Kidney (tissue), 14 donors: ENCODE data around the gene TEX44. TPM values are rescaled to one million over a fixed set of nuclear protein-coding genes. Genes with fewer than 3 reads are reported as not detected.
A peak's percentile ranks its signal among the peaks of the same experiment; 100 is the strongest.

ENCODE experiments used
- DNase-seq, 5 donors: peaks; one replicate each; pipeline ENCODE4 v3.0.0-alpha.2; 2013 to 2020
- FAIRE-seq: peaks from 2 replicates; lab custom pipeline; 2012; peaks lifted over from hg19 to GRCh38; lab: Jason Lieb, UNC
- H3K27ac ChIP-seq, 2 donors: one replicate each; pipeline ENCODE4 v1.7.0; 2013; ENCODE audit warnings: low read depth in 2 of 2, low read length in 2 of 2, inconsistent platforms in 1 of 2
- H3K27me3 ChIP-seq: one replicate; pipeline ENCODE4 v1.7.1; 2013; ENCODE audit warnings: low read length, inconsistent platforms; ENCODE audit not compliant: control insufficient read depth, insufficient read depth
- H3K36me3 ChIP-seq, 3 donors: one replicate each; pipeline versions ENCODE4 v1.7.0 to v1.7.1; 2013; ENCODE audit warnings: low read length in 3 of 3, control low read depth in 1 of 3, inconsistent platforms in 1 of 3; ENCODE audit not compliant: insufficient read depth in 3 of 3, control insufficient read depth in 2 of 3
- H3K4me1 ChIP-seq, 3 donors: one replicate each; pipeline versions ENCODE4 v1.7.0 to v1.7.1; 2013; ENCODE audit warnings: low read length in 3 of 3, inconsistent platforms in 1 of 3, low read depth in 1 of 3; ENCODE audit not compliant: control insufficient read depth in 2 of 3, insufficient read depth in 2 of 3
- H3K4me3 ChIP-seq, 3 donors: one replicate each; pipeline versions ENCODE4 v1.7.0 to v1.8.1; 2013; ENCODE audit warnings: low read length in 3 of 3, control low read depth in 1 of 3, inconsistent platforms in 1 of 3
- H3K9ac ChIP-seq, 3 donors: one replicate each; pipeline versions ENCODE4 v1.7.0 to v1.7.1; 2013; ENCODE audit warnings: low read length in 3 of 3, control low read depth in 1 of 3, inconsistent platforms in 1 of 3
- H3K9me3 ChIP-seq, 3 donors: one replicate each; pipeline versions ENCODE4 v1.7.0 to v1.7.1; 2013; ENCODE audit warnings: low read length in 3 of 3, control low read depth in 1 of 3, inconsistent platforms in 1 of 3; ENCODE audit not compliant: control insufficient read depth in 2 of 3, insufficient read depth in 1 of 3
- intact Hi-C: fragments of 100-400 bp; cut with DNase I; formaldehyde crosslinking; loops from one replicate; pipeline ENCODE4 v1.11.1; 2022
- polyA plus RNA-seq: library from polyadenylated mRNA; stranded (reverse); fragments of 350-450 nt; fragmentation: Illumina TruSeq; extraction: RNeasy Lipid Tissue Mini Kit (QIAGEN cat#74804); gene quantifications from one replicate; pipeline ENCODE4 v1.2.3, GENCODE V29; 2014; ENCODE audit warnings: low read depth, low replicate concordance; ENCODE audit not compliant: insufficient read depth
- total RNA-seq: library from RNA; stranded (reverse); fragmentation: NEBNext Ultra II Directional; extraction: Animal tissue kit (Norgen Biotek cat#: 25700); gene quantifications from one replicate; pipeline ENCODE4 v1.2.1, GENCODE V29; 2021
- TF ChIP-seq, protein P1 (sequence below): IDR thresholded peaks from 3 replicates; pipeline ENCODE4 v1.5.1; 2012; ENCODE audit warnings: mild to moderate bottlenecking, moderate library complexity, borderline replicate concordance; ENCODE audit not compliant: insufficient read depth; ENCODE audit errors: extremely low read depth
- donor health status: control.
- donor health status: control.
- donor health status: control.
- donor health status: control.
- donor health status: control.
- donor health status: DM: yes; HTN: yes; CAD: no.
- donor health status: Normal renal cell carcinoma (clear cell type).

Gene TEX44
- total and polyA plus RNA-seq, 2 donors from 2014 or later, result not detected

DNA sequence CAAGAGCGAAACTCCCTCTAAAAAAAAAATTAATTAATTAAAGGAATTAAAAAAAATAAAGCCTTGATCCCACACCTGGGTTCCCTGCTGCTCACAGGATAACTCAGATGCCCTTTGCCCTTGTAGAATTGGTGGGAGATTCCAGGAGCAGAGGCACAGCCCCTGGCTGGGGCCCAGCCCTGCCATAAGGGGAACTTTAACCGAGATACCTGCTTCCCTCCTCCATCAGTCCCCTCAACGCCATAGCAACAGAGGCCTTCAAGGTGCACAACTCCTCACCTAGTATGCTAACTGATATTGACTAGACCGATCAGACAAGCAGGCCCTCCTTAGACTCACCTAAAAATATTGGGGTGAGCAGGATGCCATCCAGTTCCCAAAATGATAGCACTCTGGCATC lies 23.6 kb downstream of the TEX44 start:
- H3K27ac ChIP-seq, result no peak overlapping the region
- H3K4me1 ChIP-seq, result peaks cover 0 to 35% (median 19%) of the 10 kb centered on the region in 3 donors
- intact Hi-C loops, result loop anchor here (10.0 kb wide), 1 partner anchor 49 kb away; no protein-coding TSS in a partner anchor
- H3K9me3 ChIP-seq, result no peaks in the 10 kb centered on the region
- no peak for DNase-seq
- no peaks in the 10 kb centered on the region for H3K27me3 ChIP-seq
- no peak for FAIRE-seq
- TF ChIP-seq, protein P1, sequence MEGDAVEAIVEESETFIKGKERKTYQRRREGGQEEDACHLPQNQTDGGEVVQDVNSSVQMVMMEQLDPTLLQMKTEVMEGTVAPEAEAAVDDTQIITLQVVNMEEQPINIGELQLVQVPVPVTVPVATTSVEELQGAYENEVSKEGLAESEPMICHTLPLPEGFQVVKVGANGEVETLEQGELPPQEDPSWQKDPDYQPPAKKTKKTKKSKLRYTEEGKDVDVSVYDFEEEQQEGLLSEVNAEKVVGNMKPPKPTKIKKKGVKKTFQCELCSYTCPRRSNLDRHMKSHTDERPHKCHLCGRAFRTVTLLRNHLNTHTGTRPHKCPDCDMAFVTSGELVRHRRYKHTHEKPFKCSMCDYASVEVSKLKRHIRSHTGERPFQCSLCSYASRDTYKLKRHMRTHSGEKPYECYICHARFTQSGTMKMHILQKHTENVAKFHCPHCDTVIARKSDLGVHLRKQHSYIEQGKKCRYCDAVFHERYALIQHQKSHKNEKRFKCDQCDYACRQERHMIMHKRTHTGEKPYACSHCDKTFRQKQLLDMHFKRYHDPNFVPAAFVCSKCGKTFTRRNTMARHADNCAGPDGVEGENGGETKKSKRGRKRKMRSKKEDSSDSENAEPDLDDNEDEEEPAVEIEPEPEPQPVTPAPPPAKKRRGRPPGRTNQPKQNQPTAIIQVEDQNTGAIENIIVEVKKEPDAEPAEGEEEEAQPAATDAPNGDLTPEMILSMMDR, result no peak
- no peak overlapping the region for H3K4me3 ChIP-seq
- H3K36me3 ChIP-seq, result no peaks in the 10 kb centered on the region
- no peak overlapping the region for H3K9ac ChIP-seq

DNA sequence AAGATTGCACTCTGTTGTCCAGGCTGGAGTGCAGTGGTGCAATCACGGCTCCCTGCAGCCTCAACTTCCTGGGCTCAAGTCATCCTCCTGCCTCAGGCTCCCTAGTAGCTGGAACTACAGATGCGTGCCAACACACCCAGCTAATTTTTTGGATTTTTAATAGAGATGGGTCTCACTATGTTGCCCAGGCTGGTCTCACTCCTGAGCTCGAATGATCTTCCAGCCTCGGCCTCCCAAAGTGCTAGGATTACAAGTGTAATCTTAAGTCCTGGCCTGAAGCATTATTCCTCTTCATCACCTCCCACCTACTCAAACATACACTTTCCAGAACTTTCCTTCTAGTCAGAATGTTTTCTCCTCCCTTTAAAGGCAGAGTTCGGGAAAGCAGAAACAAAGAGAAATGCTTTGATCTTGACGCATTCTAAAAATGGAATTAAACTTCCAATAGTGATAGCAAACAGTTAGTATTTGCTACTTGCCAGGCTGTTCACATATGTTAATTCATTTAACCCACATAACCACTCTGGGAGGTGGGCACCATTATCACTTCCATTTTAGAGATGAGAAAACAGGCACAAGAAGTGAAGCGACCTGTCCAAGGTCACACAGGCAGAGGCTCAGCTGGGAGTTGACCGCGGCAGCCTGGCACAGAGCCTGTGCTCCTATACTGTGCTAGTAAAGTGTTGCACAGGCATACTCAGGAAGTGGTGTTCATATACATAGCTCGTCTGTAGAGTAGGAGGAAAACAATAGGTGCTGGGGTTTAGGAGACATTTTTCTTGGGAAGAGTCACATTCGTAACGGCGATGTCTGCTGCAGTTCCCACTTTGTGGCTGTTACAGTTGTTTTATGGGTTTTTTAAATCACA lies 24.6 kb downstream of the TEX44 start:
- FAIRE-seq, result no peak
- TF ChIP-seq, protein P1, result no peak

DNA sequence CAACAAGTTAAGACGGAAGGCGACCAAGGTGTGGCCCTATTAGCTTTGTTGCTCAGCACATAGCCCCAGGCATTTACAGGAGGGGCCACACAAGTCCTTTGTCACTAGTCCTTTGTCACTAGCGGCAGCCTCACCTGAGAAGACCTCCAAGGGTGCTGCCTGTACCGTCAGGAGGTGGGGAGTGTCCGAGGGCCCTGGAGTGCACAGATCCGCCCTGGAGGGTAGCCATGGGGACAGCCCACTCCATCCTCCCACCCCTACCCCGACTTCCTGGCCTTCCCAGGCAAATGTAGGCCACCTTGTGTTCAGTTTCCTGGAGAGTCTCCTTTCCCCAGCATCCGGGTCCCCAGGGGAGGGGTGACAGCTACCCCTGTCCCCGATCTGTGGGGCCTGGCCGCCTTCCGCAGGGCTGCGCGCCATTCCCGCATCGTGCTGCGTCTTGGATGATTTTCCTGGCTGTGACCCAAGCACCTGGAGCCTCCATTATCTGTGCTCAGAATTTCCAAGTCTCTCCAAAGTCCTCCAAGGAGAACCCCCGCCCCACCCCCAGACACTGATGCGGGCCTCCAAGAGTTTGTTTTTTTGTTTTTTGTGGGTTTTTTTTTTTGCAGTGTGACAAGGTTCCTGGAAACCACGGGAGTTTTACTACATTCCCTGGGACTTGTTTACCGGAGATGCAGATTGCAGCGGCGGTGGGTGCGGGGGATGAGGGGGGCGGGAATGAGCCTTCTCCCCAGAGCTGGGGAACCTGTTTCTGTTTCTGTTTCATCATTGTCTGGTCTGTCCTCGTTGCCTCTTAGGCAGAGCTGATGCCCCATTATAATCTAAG lies 28.6 kb downstream of the TEX44 start:
- DNase-seq (peak in 4 of 5 donors; percentile 60 to 83 (median 72)), FAIRE-seq (no peak)
- peak overlapping the region in 1 of 3 donors; percentile 34 for H3K9ac ChIP-seq
- H3K36me3 ChIP-seq, result no peaks in the 10 kb centered on the region
- H3K4me3 ChIP-seq, result peak overlapping the region in 1 of 3 donors; percentile 32
- H3K9me3 ChIP-seq, result no peaks in the 10 kb centered on the region
- H3K27me3 ChIP-seq, result no peaks in the 10 kb centered on the region
- intact Hi-C loops, result no loop called here
- peaks cover 0 to 5% (median 0%) of the 10 kb centered on the region in 3 donors for H3K4me1 ChIP-seq
- TF ChIP-seq, protein P1, result no peak
- peak overlapping the region; percentile 13 to 53 for H3K27ac ChIP-seq

More for the DNA sequence above, 24.6 kb downstream of the TEX44 start:
- H3K9ac ChIP-seq, result no peak overlapping the region
- no peaks in the 10 kb centered on the region for H3K27me3 ChIP-seq
- H3K9me3 ChIP-seq, result no peaks in the 10 kb centered on the region
- H3K4me1 ChIP-seq, result peaks cover 0 to 28% (median 12%) of the 10 kb centered on the region in 3 donors
- H3K36me3 ChIP-seq, result no peaks in the 10 kb centered on the region
- H3K4me3 ChIP-seq, result no peak overlapping the region
- intact Hi-C loops, result loop anchor here (10.0 kb wide), 1 partner anchor 48 kb away; no protein-coding TSS in a partner anchor
- H3K27ac ChIP-seq, result no peak overlapping the region
- DNase-seq, result no peak
